Activated T-cell treated with anti-CD3 and anti-CD28 coated beads, Interleukin-2, amount 50 U/mL, for 4 hours (primary cell): ENCODE measurements around the gene IGSF11. TPM values are rescaled to one million over a fixed set of nuclear protein-coding genes. Genes with fewer than 3 reads are reported as not detected.
"Not testable (repeated sequence)": the region's sequence is repeated elsewhere in the genome, so short reads cannot be mapped to it uniquely, and the experiment has no call there.

Source experiments
- ATAC-seq, 2 donors: fragments of 200-7000 bp; cut with Tn5 transposase; one replicate each; pipeline ENCODE4 v1.10.0; 2021
- DNase-seq: peaks from one replicate; pipeline ENCODE4 v3.0.0-alpha.2; 2020
- H3K27me3 Mint-ChIP-seq: one replicate; pipeline ENCODE4 v1.8.0; 2021; ENCODE audit warnings: low read depth, mixed read lengths
- H3K36me3 Mint-ChIP-seq: one replicate; pipeline ENCODE4 v1.8.0; 2022; ENCODE audit warnings: mixed read lengths; ENCODE audit not compliant: insufficient read depth
- H3K4me1 Mint-ChIP-seq: one replicate; pipeline ENCODE4 v1.8.0; 2021; ENCODE audit warnings: low read depth, mixed read lengths
- H3K4me3 Mint-ChIP-seq: one replicate; pipeline ENCODE4 v1.8.0; 2021; ENCODE audit warnings: mild to moderate bottlenecking, moderate library complexity, mixed read lengths
- H3K9me3 Mint-ChIP-seq: one replicate; pipeline ENCODE4 v1.8.0; 2021; ENCODE audit warnings: mixed read lengths
- total RNA-seq, 3 donors: library from RNA; stranded (reverse); gene quantifications; one replicate each; pipeline ENCODE4 v1.2.1, GENCODE V29; 2021

Gene IGSF11
- total RNA-seq, 3 donors from 2014 or later: not detected

DNA sequence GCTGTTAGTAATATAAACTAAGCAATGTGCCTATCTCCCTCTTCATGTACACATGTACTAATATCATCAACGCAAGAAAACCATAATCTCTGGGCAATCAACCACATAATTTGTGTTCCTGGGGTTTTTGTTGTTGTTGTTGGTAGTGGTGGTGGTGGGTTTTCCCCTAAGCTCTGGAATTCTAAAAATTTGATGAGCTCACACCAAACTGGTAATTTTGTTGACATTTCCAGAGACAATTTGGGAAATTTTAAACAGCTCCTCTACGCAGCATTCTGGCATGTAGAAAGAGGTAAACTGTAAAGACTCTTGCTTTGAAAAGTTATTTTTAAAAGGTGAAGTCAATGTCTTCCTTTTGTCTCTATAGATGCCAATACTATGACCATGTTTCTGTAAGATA is 126.7 kb downstream of the IGSF11 start:
- DNase-seq (no peak), ATAC-seq (no peak)

GRCh38 chr3:118900737-118901525 is 133.7 kb downstream of the IGSF11 start:
- no peak overlapping the region for H3K4me3 Mint-ChIP-seq
- H3K4me1 Mint-ChIP-seq: peaks cover 1% of the 10 kb centered on the region
- H3K27me3 Mint-ChIP-seq: peaks cover 3% of the 10 kb centered on the region
- DNase-seq (no peak), ATAC-seq (no peak)
- H3K9me3 Mint-ChIP-seq: no peaks in the 10 kb centered on the region
- H3K36me3 Mint-ChIP-seq: no peaks in the 10 kb centered on the region

More for the DNA sequence above, 126.7 kb downstream of the IGSF11 start:
- H3K9me3 Mint-ChIP-seq: no peaks in the 10 kb centered on the region
- H3K27me3 Mint-ChIP-seq: peaks cover 1% of the 10 kb centered on the region
- no peaks in the 10 kb centered on the region for H3K4me1 Mint-ChIP-seq
- no peaks in the 10 kb centered on the region for H3K36me3 Mint-ChIP-seq
- H3K4me3 Mint-ChIP-seq: no peak overlapping the region

GRCh38 chr3:118890206-118890605 is 144.4 kb downstream of the IGSF11 start:
- H3K36me3 Mint-ChIP-seq: no peaks in the 10 kb centered on the region
- no peaks in the 10 kb centered on the region for H3K9me3 Mint-ChIP-seq
- no peak overlapping the region for H3K4me3 Mint-ChIP-seq
- DNase-seq (no peak), ATAC-seq (no peak)
- H3K4me1 Mint-ChIP-seq: no peaks in the 10 kb centered on the region
- peaks cover 13% of the 10 kb centered on the region for H3K27me3 Mint-ChIP-seq

- no peak for ATAC-seq
- Mint-ChIP-seq H3K9me3 (no peaks in the 10 kb centered on the region), H3K27me3 (peaks cover 13% of the 10 kb centered on the region), H3K4me1 (peaks cover 3% of the 10 kb centered on the region), H3K4me3 (no peak overlapping the region), H3K36me3 (no peaks in the 10 kb centered on the region)
- DNase-seq: no peak
Observed at GRCh38 chr3:118889691-118890090, 145.0 kb downstream of the IGSF11 start.

DNA sequence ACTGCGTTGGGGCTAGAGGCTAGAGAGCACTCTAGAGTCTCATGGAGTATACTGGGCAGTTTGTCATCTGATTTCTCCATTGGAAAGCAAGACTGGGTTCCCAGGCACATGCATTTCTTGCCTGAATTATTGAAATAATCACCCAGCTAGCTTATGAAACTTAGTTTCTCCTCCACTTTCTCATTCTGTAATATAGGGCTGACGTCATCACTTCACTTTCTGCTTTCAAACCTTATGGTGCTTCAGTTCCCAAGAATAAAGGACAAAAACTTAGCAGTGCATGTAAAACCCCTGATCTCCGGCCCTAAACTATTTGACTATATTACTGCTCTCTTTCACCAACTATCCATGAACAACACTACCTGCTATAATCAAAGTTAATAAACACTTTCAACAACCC is 147.9 kb downstream of the IGSF11 start:
- no peaks in the 10 kb centered on the region for H3K36me3 Mint-ChIP-seq
- H3K4me3 Mint-ChIP-seq: no peak overlapping the region
- DNase-seq (no peak), ATAC-seq (no peak)
- peaks cover 13% of the 10 kb centered on the region for H3K27me3 Mint-ChIP-seq
- H3K4me1 Mint-ChIP-seq: peaks cover 3% of the 10 kb centered on the region
- no peaks in the 10 kb centered on the region for H3K9me3 Mint-ChIP-seq

GRCh38 chr3:118884748-118885206 is 149.9 kb downstream of the IGSF11 start:
- Mint-ChIP-seq H3K36me3 (no peaks in the 10 kb centered on the region), H3K9me3 (no peaks in the 10 kb centered on the region), H3K27me3 (peaks cover 21% of the 10 kb centered on the region), H3K4me3 (no peak overlapping the region), H3K4me1 (peaks cover 3% of the 10 kb centered on the region)
- peak; percentile 73 for DNase-seq
- ATAC-seq: peak; percentile 80 to 88

DNA sequence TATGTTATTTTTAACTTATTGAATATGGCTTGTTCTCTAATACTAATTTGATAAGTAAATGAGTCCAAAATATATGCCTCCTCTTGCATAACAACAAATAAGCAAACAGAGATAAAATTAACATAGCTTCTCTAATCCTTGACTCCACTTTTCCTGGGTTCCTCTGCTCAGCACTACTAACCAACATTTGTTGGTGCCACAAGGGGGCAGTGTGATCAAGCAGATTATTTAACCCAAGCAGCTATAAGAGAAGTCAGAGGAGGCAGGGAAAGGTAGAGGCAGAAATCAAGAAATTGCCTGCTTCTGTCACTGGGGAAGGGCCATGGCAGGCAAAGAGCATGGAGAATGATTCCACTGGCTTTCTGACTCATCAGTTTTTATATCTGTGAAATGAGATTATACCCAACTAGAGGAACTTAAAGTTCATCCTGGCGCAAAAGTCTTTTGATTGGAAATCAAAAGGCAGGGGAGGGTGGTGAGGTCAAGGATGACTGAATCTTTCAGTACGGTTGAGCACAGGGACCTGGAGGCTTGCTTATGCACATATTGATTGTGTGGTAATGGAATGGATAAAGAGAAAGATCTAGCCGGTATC is 152.2 kb downstream of the IGSF11 start:
- Mint-ChIP-seq H3K9me3 (no peaks in the 10 kb centered on the region), H3K4me1 (peaks cover 3% of the 10 kb centered on the region), H3K27me3 (peaks cover 18% of the 10 kb centered on the region), H3K36me3 (no peaks in the 10 kb centered on the region), H3K4me3 (no peak overlapping the region)
- peak; percentile 62 to 75 for ATAC-seq
- peak; percentile 61 for DNase-seq

DNA sequence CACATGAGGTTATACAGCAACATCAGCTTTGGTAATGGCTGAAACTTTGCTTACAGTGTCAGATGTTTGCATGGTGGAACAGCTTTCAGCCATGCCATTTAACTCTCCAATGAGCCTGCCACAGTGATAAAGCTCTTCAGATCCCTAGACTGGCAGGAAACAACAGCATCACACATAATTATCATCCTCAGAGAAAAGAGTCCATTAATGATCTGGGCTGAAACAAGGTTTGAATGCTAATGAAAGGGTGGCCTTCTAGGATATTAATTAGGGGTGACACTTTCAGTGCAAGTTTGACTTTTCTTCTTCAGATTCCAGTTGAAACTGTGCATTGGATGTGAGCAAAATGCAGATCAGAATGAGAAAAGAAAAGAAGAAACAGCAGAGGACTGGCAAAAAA is 166.6 kb downstream of the IGSF11 start:
- no peak for ATAC-seq
- no peaks in the 10 kb centered on the region for H3K4me1 Mint-ChIP-seq
- peaks cover 14% of the 10 kb centered on the region for H3K9me3 Mint-ChIP-seq
- no peak for DNase-seq
- H3K27me3 Mint-ChIP-seq: peaks cover 5% of the 10 kb centered on the region
- H3K4me3 Mint-ChIP-seq: no peak overlapping the region
- peaks cover 3% of the 10 kb centered on the region for H3K36me3 Mint-ChIP-seq

- no peak for ATAC-seq
- DNase-seq: no peak
- H3K4me3 Mint-ChIP-seq: no peak overlapping the region
- H3K4me1 Mint-ChIP-seq: no peaks in the 10 kb centered on the region
- no peaks in the 10 kb centered on the region for H3K9me3 Mint-ChIP-seq
- no peaks in the 10 kb centered on the region for H3K36me3 Mint-ChIP-seq
- H3K27me3 Mint-ChIP-seq: peaks cover 7% of the 10 kb centered on the region
Observed at GRCh38 chr3:118863731-118864322, 170.8 kb downstream of the IGSF11 start.

DNA sequence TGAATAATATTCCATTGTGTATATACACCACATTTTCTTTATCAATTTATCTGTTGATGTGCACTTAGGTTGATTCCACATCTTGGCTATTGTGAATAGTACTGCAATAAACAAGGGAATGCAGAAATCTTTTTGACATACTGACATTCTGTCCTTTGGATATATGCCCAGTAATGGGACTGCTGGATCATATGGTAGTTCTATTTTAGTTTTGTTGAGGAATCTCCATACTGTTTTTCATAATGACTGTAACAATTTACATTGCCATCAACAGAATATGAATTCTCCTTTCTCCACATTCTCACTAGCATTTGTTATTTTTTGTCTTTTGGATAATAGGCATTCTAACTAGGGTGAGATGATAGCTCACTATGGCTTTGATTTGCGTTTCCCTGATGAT is 174.7 kb downstream of the IGSF11 start:
- peaks cover 9% of the 10 kb centered on the region for H3K9me3 Mint-ChIP-seq
- DNase-seq: no peak
- H3K4me1 Mint-ChIP-seq: no peaks in the 10 kb centered on the region
- no peaks in the 10 kb centered on the region for H3K36me3 Mint-ChIP-seq
- no peak overlapping the region for H3K4me3 Mint-ChIP-seq
- no peak for ATAC-seq
- H3K27me3 Mint-ChIP-seq: peaks cover 6% of the 10 kb centered on the region

- not testable (repeated sequence) for H3K27me3 Mint-ChIP-seq, DNase-seq, ATAC-seq, H3K36me3 Mint-ChIP-seq, H3K4me1 Mint-ChIP-seq
- Mint-ChIP-seq H3K4me3 (peak overlapping the region; percentile 24), H3K9me3 (peaks cover 11% of the 10 kb centered on the region)
Observed at GRCh38 chr3:118851466-118852193, 183.0 kb downstream of the IGSF11 start.

GRCh38 chr3:118850687-118851086 is 184.0 kb downstream of the IGSF11 start:
- Mint-ChIP-seq H3K9me3 (peaks cover 10% of the 10 kb centered on the region), H3K4me3 (no peak overlapping the region), H3K36me3 (no peaks in the 10 kb centered on the region), H3K4me1 (peaks cover 10% of the 10 kb centered on the region), H3K27me3 (no peaks in the 10 kb centered on the region)
- DNase-seq (no peak), ATAC-seq (no peak)
